ENCODE measurements around the gene DRD1. TPM values are rescaled to one million over a fixed set of nuclear protein-coding genes. Genes with fewer than 3 reads are reported as not detected.
"Not testable (repeated sequence)": the region's sequence is repeated elsewhere in the genome, so short reads cannot be mapped to it uniquely, and the experiment has no call there.

The DRD1 gene
- polyA plus RNA-seq, 1 donor = 0.04 TPM

GRCh38 chr5:175436359-175436758 lies 7.6 kb downstream of the DRD1 start:
- Histone ChIP-seq H3K9me3 (ENCODE audit: control insufficient read depth, low read depth, low read length) (no peaks in the 10 kb centered on the region), H3K27ac (ENCODE audit: low read length) (no peak overlapping the region), H3K4me1 (ENCODE audit: control insufficient read depth, insufficient read depth, low read length) (no peaks in the 10 kb centered on the region), H3K36me3 (ENCODE audit: control insufficient read depth, insufficient read depth, low read length) (no peaks in the 10 kb centered on the region), H3K4me3 (ENCODE audit: low read length) (no peak overlapping the region), H3K27me3 (ENCODE audit: control insufficient read depth, insufficient read depth, low read length) (peaks cover 3% of the 10 kb centered on the region)
- no CpG with 5 or more reads among the region's 8 CpGs for WGBS (ENCODE audit: insufficient coverage, low lambda C conversion rate)
- no peak for DNase-seq

GRCh38 chr5:175434800-175435199 lies 9.2 kb downstream of the DRD1 start:
- H3K27ac ChIP-seq (ENCODE audit: low read length) = no peak overlapping the region
- no peaks in the 10 kb centered on the region for H3K36me3 ChIP-seq (ENCODE audit: control insufficient read depth, insufficient read depth, low read length)
- WGBS (ENCODE audit: insufficient coverage, low lambda C conversion rate) = 80% methylated on average over 2 of the region's 6 CpGs
- H3K4me1 ChIP-seq (ENCODE audit: control insufficient read depth, insufficient read depth, low read length) = no peaks in the 10 kb centered on the region
- H3K9me3 ChIP-seq (ENCODE audit: control insufficient read depth, low read depth, low read length) = no peaks in the 10 kb centered on the region
- no peak overlapping the region for H3K4me3 ChIP-seq (ENCODE audit: low read length)
- peaks cover 3% of the 10 kb centered on the region for H3K27me3 ChIP-seq (ENCODE audit: control insufficient read depth, insufficient read depth, low read length)
- no peak for DNase-seq

- Histone ChIP-seq H3K9me3 (ENCODE audit: control insufficient read depth, low read depth, low read length) (no peaks in the 10 kb centered on the region), H3K4me3 (ENCODE audit: low read length) (no peak overlapping the region), H3K27me3 (ENCODE audit: control insufficient read depth, insufficient read depth, low read length) (no peaks in the 10 kb centered on the region), H3K4me1 (ENCODE audit: control insufficient read depth, insufficient read depth, low read length) (no peaks in the 10 kb centered on the region), H3K27ac (ENCODE audit: low read length) (no peak overlapping the region), H3K36me3 (ENCODE audit: control insufficient read depth, insufficient read depth, low read length) (no peaks in the 10 kb centered on the region)
- no peak for DNase-seq
- WGBS (ENCODE audit: insufficient coverage, low lambda C conversion rate) = 71% methylated on average over 1 of the region's 2 CpGs
These were observed 16.2 kb downstream of the DRD1 start for GRCh38 chr5:175427762-175428161.

GRCh38 chr5:175424594-175424993 lies 19.4 kb downstream of the DRD1 start:
- H3K4me1 ChIP-seq (ENCODE audit: control insufficient read depth, insufficient read depth, low read length); H3K4me3 ChIP-seq (ENCODE audit: low read length); H3K27me3 ChIP-seq (ENCODE audit: control insufficient read depth, insufficient read depth, low read length); H3K27ac ChIP-seq (ENCODE audit: low read length); H3K9me3 ChIP-seq (ENCODE audit: control insufficient read depth, low read depth, low read length); H3K36me3 ChIP-seq (ENCODE audit: control insufficient read depth, insufficient read depth, low read length); DNase-seq: not testable (repeated sequence)

GRCh38 chr5:175422058-175422457 lies 21.9 kb downstream of the DRD1 start:
- Histone ChIP-seq H3K4me1 (ENCODE audit: control insufficient read depth, insufficient read depth, low read length) (no peaks in the 10 kb centered on the region), H3K4me3 (ENCODE audit: low read length) (no peak overlapping the region), H3K27ac (ENCODE audit: low read length) (no peak overlapping the region), H3K36me3 (ENCODE audit: control insufficient read depth, insufficient read depth, low read length) (no peaks in the 10 kb centered on the region), H3K27me3 (ENCODE audit: control insufficient read depth, insufficient read depth, low read length) (peaks cover 2% of the 10 kb centered on the region), H3K9me3 (ENCODE audit: control insufficient read depth, low read depth, low read length) (peaks cover 5% of the 10 kb centered on the region)
- no peak for DNase-seq
- WGBS (ENCODE audit: insufficient coverage, low lambda C conversion rate) = no CpG with 5 or more reads among the region's 2 CpGs

GRCh38 chr5:175420383-175420782 lies 23.6 kb downstream of the DRD1 start:
- H3K27me3 ChIP-seq (ENCODE audit: control insufficient read depth, insufficient read depth, low read length) = peaks cover 2% of the 10 kb centered on the region

GRCh38 chr5:175418251-175418650 lies 25.7 kb downstream of the DRD1 start:
- H3K27ac ChIP-seq (ENCODE audit: low read length) = no peak overlapping the region
- H3K36me3 ChIP-seq (ENCODE audit: control insufficient read depth, insufficient read depth, low read length) = no peaks in the 10 kb centered on the region
- H3K9me3 ChIP-seq (ENCODE audit: control insufficient read depth, low read depth, low read length) = peaks cover 5% of the 10 kb centered on the region
- H3K4me3 ChIP-seq (ENCODE audit: low read length) = no peak overlapping the region
- WGBS (ENCODE audit: insufficient coverage, low lambda C conversion rate) = 100% methylated on average over 1 of the region's 1 CpG
- DNase-seq = no peak
- peaks cover 2% of the 10 kb centered on the region for H3K27me3 ChIP-seq (ENCODE audit: control insufficient read depth, insufficient read depth, low read length)
- no peaks in the 10 kb centered on the region for H3K4me1 ChIP-seq (ENCODE audit: control insufficient read depth, insufficient read depth, low read length)

More at GRCh38 chr5:175420383-175420782, 23.6 kb downstream of the DRD1 start:
- Histone ChIP-seq H3K27ac (ENCODE audit: low read length) (no peak overlapping the region), H3K4me3 (ENCODE audit: low read length) (no peak overlapping the region), H3K36me3 (ENCODE audit: control insufficient read depth, insufficient read depth, low read length) (no peaks in the 10 kb centered on the region), H3K4me1 (ENCODE audit: control insufficient read depth, insufficient read depth, low read length) (no peaks in the 10 kb centered on the region), H3K9me3 (ENCODE audit: control insufficient read depth, low read depth, low read length) (peaks cover 5% of the 10 kb centered on the region)
- no peak for DNase-seq

- no peaks in the 10 kb centered on the region for H3K4me1 ChIP-seq (ENCODE audit: control insufficient read depth, insufficient read depth, low read length)
- H3K27ac ChIP-seq (ENCODE audit: low read length) = no peak overlapping the region
- H3K4me3 ChIP-seq (ENCODE audit: low read length) = no peak overlapping the region
- no peaks in the 10 kb centered on the region for H3K36me3 ChIP-seq (ENCODE audit: control insufficient read depth, insufficient read depth, low read length)
- WGBS (ENCODE audit: insufficient coverage, low lambda C conversion rate) = no CpG with 5 or more reads among the region's 2 CpGs
- peaks cover 2% of the 10 kb centered on the region for H3K27me3 ChIP-seq (ENCODE audit: control insufficient read depth, insufficient read depth, low read length)
- DNase-seq = no peak
- peaks cover 5% of the 10 kb centered on the region for H3K9me3 ChIP-seq (ENCODE audit: control insufficient read depth, low read depth, low read length)
These were observed 26.6 kb downstream of the DRD1 start for GRCh38 chr5:175417384-175417783.

- Histone ChIP-seq H3K36me3 (ENCODE audit: control insufficient read depth, insufficient read depth, low read length) (no peaks in the 10 kb centered on the region), H3K4me1 (ENCODE audit: control insufficient read depth, insufficient read depth, low read length) (no peaks in the 10 kb centered on the region)
- no CpG with 5 or more reads among the region's 2 CpGs for WGBS (ENCODE audit: insufficient coverage, low lambda C conversion rate)
These were observed 28.7 kb downstream of the DRD1 start for GRCh38 chr5:175415303-175415702.

GRCh38 chr5:175410926-175411325 lies 33.1 kb downstream of the DRD1 start:
- H3K4me1 ChIP-seq (ENCODE audit: control insufficient read depth, insufficient read depth, low read length) = no peaks in the 10 kb centered on the region
- no peak overlapping the region for H3K4me3 ChIP-seq (ENCODE audit: low read length)
- no peaks in the 10 kb centered on the region for H3K9me3 ChIP-seq (ENCODE audit: control insufficient read depth, low read depth, low read length)
- H3K36me3 ChIP-seq (ENCODE audit: control insufficient read depth, insufficient read depth, low read length) = no peaks in the 10 kb centered on the region
- DNase-seq = no peak
- no peaks in the 10 kb centered on the region for H3K27me3 ChIP-seq (ENCODE audit: control insufficient read depth, insufficient read depth, low read length)
- WGBS (ENCODE audit: insufficient coverage, low lambda C conversion rate) = 70% methylated on average over 2 of the region's 2 CpGs
- H3K27ac ChIP-seq (ENCODE audit: low read length) = no peak overlapping the region

More at GRCh38 chr5:175415303-175415702, 28.7 kb downstream of the DRD1 start:
- Histone ChIP-seq H3K27ac (ENCODE audit: low read length) (no peak overlapping the region), H3K27me3 (ENCODE audit: control insufficient read depth, insufficient read depth, low read length) (peaks cover 2% of the 10 kb centered on the region), H3K9me3 (ENCODE audit: control insufficient read depth, low read depth, low read length) (peaks cover 2% of the 10 kb centered on the region), H3K4me3 (ENCODE audit: low read length) (no peak overlapping the region)
- no peak for DNase-seq

GRCh38 chr5:175406300-175406699 lies 37.7 kb downstream of the DRD1 start:
- Histone ChIP-seq H3K27ac (ENCODE audit: low read length) (no peak overlapping the region), H3K4me3 (ENCODE audit: low read length) (no peak overlapping the region), H3K9me3 (ENCODE audit: control insufficient read depth, low read depth, low read length) (no peaks in the 10 kb centered on the region), H3K4me1 (ENCODE audit: control insufficient read depth, insufficient read depth, low read length) (no peaks in the 10 kb centered on the region), H3K27me3 (ENCODE audit: control insufficient read depth, insufficient read depth, low read length) (no peaks in the 10 kb centered on the region), H3K36me3 (ENCODE audit: control insufficient read depth, insufficient read depth, low read length) (no peaks in the 10 kb centered on the region)
- DNase-seq = no peak
- WGBS (ENCODE audit: insufficient coverage, low lambda C conversion rate) = 100% methylated on average over 1 of the region's 3 CpGs
